ENCODE measurements around the gene RPL7A.

DNA sequence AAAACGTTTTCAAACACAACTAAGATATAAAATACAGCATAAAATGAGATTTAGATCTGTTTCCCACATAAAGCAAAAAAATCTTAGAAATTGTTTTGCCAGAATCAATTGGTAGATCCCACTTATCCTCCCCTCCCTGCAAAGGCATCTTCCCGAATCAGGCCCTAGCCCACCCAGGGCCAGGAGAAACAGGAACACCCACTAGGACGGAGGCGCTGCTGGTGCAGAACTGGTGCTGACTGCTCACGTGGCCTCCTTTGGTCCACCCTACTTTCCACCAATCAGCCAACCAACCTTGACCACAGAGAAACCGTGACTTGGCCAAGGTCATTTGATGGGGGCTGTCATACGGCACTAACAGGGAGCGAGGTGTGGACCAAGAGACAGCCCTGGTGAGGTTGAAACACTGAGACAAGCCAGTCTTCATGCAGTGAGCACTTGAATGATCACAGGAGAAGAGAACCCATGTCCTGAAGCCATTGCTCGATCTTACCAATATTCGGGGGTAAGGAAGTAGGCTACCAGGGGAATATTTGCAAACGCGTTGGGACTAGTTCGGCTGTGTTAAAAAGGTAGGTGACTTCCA lies 13.6 kb downstream of the RPL7A start:
- TF ChIP-seq POLR2A (IDR thresholded peaks at IDR 0.05; ENCODE audit: low read depth, low read length) (no peak), CTCF (IDR thresholded peaks at IDR 0.05; ENCODE audit: extremely low read depth in 1 of 2, insufficient read depth in 1 of 2, low read depth in 1 of 2, low read length in 2 of 2) (no peak), FOS (IDR thresholded peaks at IDR 0.05; ENCODE audit: borderline replicate concordance, insufficient read depth, low read length) (no peak), POLR2AphosphoS5 (IDR thresholded peaks at IDR 0.05; ENCODE audit: insufficient read depth, low read depth, low read length) (no peak), EZH2 (IDR thresholded peaks at IDR 0.05; ENCODE audit: borderline replicate concordance, low read depth, low read length, severe bottlenecking) (no peak), MAX (IDR thresholded peaks at IDR 0.05; ENCODE audit: insufficient read depth, insufficient read length) (no peak), MYC (IDR thresholded peaks at IDR 0.05; ENCODE audit: low read depth, low read length) (no peak), GATA2 (IDR thresholded peaks at IDR 0.05; ENCODE audit: insufficient read depth, insufficient read length, low read depth, low read length) (no peak), JUN (IDR thresholded peaks at IDR 0.05; ENCODE audit: borderline replicate concordance, insufficient read depth, insufficient read length, low read depth) (no peak)
